DMS114 treated with DMSO at 0.1 percent for 48 hours (cell line): ENCODE measurements around the gene RBM20.

Experiments
- DNase-seq: peaks from one replicate; lab custom pipeline; 2025; ENCODE audit not compliant: unreplicated experiment; lab: John Stamatoyannopoulos, UW

Gene RBM20

GRCh38 chr10:110845756-110846620, 201.9 kb downstream of the RBM20 start:
- no peak for DNase-seq

- no peak for DNase-seq
Measured at GRCh38 chr10:110847374-110847773, 203.2 kb downstream of the RBM20 start.

GRCh38 chr10:110848106-110848505, 204.0 kb downstream of the RBM20 start:
- no peak for DNase-seq

- no peak for DNase-seq
Measured at GRCh38 chr10:110850099-110850498, 206.0 kb downstream of the RBM20 start.

GRCh38 chr10:110851020-110851612, 207.0 kb downstream of the RBM20 start:
- no peak for DNase-seq

GRCh38 chr10:110852255-110852896, 208.2 kb downstream of the RBM20 start:
- DNase-seq: no peak

- DNase-seq: no peak
Measured at GRCh38 chr10:110852947-110853346, 208.8 kb downstream of the RBM20 start.

GRCh38 chr10:110853921-110854605, 209.9 kb downstream of the RBM20 start:
- DNase-seq: no peak

GRCh38 chr10:110857265-110858171, 213.4 kb downstream of the RBM20 start:
- no peak for DNase-seq

GRCh38 chr10:110858297-110858934, 214.3 kb downstream of the RBM20 start:
- no peak for DNase-seq

- no peak for DNase-seq
Measured at GRCh38 chr10:110859206-110859972, 215.3 kb downstream of the RBM20 start.

GRCh38 chr10:110859973-110860376, 215.8 kb downstream of the RBM20 start:
- DNase-seq: no peak

- no peak for DNase-seq
Measured at GRCh38 chr10:110860576-110861241, 216.6 kb downstream of the RBM20 start.

- no peak for DNase-seq
Measured at GRCh38 chr10:110861476-110861875, 217.3 kb downstream of the RBM20 start.

GRCh38 chr10:110861930-110862649, 218.0 kb downstream of the RBM20 start:
- DNase-seq: no peak

GRCh38 chr10:110862961-110863360, 218.8 kb downstream of the RBM20 start:
- no peak for DNase-seq

- DNase-seq: no peak
Measured at GRCh38 chr10:110863361-110863760, 219.2 kb downstream of the RBM20 start.

GRCh38 chr10:110863956-110864355, 219.8 kb downstream of the RBM20 start:
- DNase-seq: no peak
